Measurements from ENCODE around the gene BAZ2A.

DNA sequence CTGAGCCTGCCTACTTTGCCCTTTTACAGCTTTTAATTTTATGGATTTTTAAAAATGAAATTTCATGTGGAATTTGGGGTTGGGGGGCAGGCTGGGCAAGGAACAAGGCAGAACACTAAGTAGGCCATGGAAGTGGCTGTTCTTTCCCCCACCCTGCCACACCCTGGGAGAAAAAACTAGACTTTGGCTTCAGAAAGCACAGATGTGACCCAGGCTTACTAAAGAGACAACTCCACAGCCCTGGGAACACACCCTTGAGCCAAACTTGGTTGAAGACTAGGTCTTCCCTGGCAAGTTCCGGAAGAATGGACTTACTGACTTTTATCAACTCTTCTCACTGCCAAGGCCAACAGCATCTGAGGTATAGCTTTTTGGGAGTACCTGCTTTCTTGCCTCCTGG lies 40.3 kb downstream of the BAZ2A start:
- TF ChIP-seq, protein P1, sequence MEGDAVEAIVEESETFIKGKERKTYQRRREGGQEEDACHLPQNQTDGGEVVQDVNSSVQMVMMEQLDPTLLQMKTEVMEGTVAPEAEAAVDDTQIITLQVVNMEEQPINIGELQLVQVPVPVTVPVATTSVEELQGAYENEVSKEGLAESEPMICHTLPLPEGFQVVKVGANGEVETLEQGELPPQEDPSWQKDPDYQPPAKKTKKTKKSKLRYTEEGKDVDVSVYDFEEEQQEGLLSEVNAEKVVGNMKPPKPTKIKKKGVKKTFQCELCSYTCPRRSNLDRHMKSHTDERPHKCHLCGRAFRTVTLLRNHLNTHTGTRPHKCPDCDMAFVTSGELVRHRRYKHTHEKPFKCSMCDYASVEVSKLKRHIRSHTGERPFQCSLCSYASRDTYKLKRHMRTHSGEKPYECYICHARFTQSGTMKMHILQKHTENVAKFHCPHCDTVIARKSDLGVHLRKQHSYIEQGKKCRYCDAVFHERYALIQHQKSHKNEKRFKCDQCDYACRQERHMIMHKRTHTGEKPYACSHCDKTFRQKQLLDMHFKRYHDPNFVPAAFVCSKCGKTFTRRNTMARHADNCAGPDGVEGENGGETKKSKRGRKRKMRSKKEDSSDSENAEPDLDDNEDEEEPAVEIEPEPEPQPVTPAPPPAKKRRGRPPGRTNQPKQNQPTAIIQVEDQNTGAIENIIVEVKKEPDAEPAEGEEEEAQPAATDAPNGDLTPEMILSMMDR (IDR thresholded peaks at IDR 0.05; ENCODE audit: insufficient read depth, low read depth, low read length), result no peak
- no peak for TF ChIP-seq EZH2 (IDR thresholded peaks at IDR 0.05; ENCODE audit: insufficient read depth, low read length)

Data from astrocyte (in vitro differentiated cells and primary cell).